ENCODE data around the gene PAH.

- TF ChIP-seq, protein P1, sequence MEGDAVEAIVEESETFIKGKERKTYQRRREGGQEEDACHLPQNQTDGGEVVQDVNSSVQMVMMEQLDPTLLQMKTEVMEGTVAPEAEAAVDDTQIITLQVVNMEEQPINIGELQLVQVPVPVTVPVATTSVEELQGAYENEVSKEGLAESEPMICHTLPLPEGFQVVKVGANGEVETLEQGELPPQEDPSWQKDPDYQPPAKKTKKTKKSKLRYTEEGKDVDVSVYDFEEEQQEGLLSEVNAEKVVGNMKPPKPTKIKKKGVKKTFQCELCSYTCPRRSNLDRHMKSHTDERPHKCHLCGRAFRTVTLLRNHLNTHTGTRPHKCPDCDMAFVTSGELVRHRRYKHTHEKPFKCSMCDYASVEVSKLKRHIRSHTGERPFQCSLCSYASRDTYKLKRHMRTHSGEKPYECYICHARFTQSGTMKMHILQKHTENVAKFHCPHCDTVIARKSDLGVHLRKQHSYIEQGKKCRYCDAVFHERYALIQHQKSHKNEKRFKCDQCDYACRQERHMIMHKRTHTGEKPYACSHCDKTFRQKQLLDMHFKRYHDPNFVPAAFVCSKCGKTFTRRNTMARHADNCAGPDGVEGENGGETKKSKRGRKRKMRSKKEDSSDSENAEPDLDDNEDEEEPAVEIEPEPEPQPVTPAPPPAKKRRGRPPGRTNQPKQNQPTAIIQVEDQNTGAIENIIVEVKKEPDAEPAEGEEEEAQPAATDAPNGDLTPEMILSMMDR (IDR thresholded peaks at IDR 0.05) = no peak
- TF ChIP-seq POLR2A (IDR thresholded peaks at IDR 0.05) = no peak
These were observed 44.4 kb upstream of the PAH start for GRCh38 chr12:102961466-102961855.

Data from right lobe of liver (tissue), 4 donors.